Measurements from ENCODE around the gene MAP3K5.
"Not testable (repeated sequence)": the region's sequence is repeated elsewhere in the genome, so short reads cannot be mapped to it uniquely, and the experiment has no call there.

Gene MAP3K5, protein sequence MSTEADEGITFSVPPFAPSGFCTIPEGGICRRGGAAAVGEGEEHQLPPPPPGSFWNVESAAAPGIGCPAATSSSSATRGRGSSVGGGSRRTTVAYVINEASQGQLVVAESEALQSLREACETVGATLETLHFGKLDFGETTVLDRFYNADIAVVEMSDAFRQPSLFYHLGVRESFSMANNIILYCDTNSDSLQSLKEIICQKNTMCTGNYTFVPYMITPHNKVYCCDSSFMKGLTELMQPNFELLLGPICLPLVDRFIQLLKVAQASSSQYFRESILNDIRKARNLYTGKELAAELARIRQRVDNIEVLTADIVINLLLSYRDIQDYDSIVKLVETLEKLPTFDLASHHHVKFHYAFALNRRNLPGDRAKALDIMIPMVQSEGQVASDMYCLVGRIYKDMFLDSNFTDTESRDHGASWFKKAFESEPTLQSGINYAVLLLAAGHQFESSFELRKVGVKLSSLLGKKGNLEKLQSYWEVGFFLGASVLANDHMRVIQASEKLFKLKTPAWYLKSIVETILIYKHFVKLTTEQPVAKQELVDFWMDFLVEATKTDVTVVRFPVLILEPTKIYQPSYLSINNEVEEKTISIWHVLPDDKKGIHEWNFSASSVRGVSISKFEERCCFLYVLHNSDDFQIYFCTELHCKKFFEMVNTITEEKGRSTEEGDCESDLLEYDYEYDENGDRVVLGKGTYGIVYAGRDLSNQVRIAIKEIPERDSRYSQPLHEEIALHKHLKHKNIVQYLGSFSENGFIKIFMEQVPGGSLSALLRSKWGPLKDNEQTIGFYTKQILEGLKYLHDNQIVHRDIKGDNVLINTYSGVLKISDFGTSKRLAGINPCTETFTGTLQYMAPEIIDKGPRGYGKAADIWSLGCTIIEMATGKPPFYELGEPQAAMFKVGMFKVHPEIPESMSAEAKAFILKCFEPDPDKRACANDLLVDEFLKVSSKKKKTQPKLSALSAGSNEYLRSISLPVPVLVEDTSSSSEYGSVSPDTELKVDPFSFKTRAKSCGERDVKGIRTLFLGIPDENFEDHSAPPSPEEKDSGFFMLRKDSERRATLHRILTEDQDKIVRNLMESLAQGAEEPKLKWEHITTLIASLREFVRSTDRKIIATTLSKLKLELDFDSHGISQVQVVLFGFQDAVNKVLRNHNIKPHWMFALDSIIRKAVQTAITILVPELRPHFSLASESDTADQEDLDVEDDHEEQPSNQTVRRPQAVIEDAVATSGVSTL (N-terminal part only)

DNA sequence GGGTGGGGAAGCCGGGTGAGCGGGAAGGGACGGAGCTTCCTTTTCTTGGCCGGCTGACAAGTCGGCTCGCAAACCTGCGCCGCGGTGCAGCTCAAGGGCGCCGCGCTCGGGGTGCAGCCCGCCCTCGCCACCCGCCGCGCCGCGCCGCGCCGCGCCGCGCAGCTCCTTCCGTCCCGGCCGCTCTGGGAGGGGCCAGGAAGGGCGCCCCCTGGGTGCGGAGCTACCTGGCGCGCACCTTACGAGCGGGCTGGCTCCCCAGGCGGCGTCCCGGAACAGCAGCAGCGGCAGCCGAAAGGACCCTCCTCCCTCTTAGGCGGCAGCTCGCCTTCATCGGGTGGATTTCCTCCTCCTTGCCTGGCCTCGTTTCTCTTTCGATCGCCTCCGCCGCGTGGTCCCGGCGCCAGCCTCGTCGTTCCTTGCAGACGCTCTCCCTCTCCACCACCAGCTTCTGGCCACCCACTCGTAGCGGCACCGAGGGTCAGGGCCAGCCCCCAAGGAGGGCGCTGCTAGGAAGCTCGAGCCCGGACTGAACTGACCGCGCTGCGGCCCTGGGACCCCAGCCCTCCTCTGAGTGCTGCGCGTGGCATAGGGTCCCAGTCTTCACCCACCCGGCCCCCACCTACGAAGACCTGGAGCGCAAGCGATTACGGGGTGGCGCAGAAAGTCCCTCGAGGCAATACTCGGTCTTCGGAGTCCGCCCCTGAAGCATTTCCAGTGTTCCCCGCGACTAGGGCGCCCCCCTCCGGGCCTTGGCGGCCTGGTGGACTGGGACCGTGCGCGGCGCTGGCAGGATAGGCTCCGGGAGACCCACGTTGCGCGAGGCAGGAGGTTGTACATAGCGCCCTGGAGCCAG lies at the start of gene MAP3K5:
MAP3K5 (minus strand) TSS at position 68 of the 853 bp plus-strand sequence. CDS start 320 bp downstream, outside the sequence.
- peak; percentile 90 for DNase-seq (ENCODE audit: low spot score)

- no peak for DNase-seq (ENCODE audit: low spot score)
Observed at GRCh38 chr6:136840276-136841001, 48.2 kb upstream of the MAP3K5 start.

- no peak for DNase-seq (ENCODE audit: low spot score)
Observed at GRCh38 chr6:136831873-136832562, 39.7 kb upstream of the MAP3K5 start.

- DNase-seq (ENCODE audit: low spot score) = no peak
Observed at GRCh38 chr6:136826216-136826615, 33.9 kb upstream of the MAP3K5 start.

- no peak for DNase-seq (ENCODE audit: low spot score)
Observed at GRCh38 chr6:136823128-136823660, 30.9 kb upstream of the MAP3K5 start.

GRCh38 chr6:136822376-136823127 lies 30.3 kb upstream of the MAP3K5 start, which contains the start of gene PEX7:
Gene PEX7, plus strand, starts transcription at chr6:136822592. Its CDS starts 74 bp downstream, at chr6:136822666.
- peak; percentile 93 for DNase-seq (ENCODE audit: low spot score)

GRCh38 chr6:136822046-136822375 lies 29.7 kb upstream of the MAP3K5 start:
- no peak for DNase-seq (ENCODE audit: low spot score)

- DNase-seq (ENCODE audit: low spot score) = no peak
Observed at GRCh38 chr6:136820561-136820960, 28.3 kb upstream of the MAP3K5 start.

- no peak for DNase-seq (ENCODE audit: low spot score)
Observed at GRCh38 chr6:136816656-136817055, 24.4 kb upstream of the MAP3K5 start.

DNA sequence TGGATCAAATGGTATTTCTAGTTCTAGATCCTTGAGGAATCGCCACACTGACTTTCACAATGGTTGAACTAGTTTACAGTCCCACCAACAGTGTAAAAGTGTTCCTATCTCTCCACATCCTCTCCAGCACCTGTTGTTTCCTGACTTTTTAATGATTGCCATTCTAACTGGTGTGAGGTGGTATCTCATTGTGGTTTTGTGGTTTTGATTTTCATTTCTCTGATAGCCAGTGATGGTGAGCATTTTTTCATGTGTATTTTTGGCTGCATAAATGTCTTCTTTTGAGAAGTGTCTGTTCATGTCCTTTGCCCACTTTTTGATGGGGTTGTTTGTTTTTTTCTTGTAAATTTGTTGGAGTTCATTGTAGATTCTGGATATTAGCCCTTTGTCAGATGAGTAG lies 23.3 kb upstream of the MAP3K5 start:
- not testable (repeated sequence) for DNase-seq (ENCODE audit: low spot score)

GRCh38 chr6:136812174-136812573 lies 19.9 kb upstream of the MAP3K5 start:
- no peak for DNase-seq (ENCODE audit: low spot score)

DNA sequence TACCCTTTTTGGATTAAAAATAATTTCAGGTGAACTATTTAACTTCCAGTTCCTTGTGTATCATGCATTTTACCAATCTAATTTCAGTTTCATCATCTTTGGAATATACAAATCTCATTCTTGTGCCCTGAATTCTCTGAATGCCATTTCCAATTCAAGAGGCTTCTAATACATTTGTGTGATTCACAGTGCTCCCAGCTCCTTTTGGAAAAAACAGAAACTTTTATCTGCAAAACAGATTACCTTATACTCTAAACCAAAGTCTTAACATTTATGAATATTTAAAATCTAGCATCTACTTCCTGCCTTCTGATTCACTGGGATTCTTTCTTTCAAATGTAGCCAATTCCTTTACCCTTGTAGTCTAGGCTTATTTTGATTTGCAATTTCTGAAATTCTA lies 19.0 kb upstream of the MAP3K5 start:
- DNase-seq (ENCODE audit: low spot score) = no peak

DNA sequence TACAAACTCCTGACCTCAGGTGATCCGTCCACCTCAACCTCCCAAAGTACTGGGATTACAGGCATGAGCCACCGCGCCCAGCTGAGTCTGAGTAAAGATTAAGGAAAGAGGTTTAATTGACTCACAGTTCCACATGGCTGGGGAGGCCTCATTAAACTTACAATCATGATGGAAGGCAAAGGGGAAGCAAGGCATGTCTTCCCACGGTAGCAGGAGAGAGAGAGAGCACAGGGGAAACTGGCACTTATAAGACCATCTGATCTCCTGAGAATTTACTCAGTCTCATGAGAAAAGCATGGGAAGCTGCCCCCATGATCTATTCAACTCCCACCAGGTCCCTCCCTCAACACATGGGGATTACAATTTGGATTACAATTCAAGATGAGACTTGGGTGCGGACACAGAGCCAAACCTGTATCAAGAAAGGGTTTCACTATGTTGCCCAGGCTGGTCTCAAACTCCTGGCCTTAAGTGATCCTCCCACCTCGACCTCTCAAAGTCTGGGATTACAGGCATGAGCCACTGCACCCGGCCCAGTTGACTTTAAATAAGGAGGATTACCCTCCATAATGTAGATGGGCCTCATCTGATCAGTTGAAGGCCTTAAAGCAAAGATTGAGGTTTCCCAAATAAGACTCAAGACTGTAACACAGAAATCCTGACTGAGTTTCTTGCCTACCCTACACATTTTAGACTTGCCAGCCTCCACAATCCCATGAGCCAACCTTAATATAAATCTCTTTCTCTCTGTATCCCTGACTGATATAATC lies 17.0 kb upstream of the MAP3K5 start:
- no peak for DNase-seq (ENCODE audit: low spot score)

DNA sequence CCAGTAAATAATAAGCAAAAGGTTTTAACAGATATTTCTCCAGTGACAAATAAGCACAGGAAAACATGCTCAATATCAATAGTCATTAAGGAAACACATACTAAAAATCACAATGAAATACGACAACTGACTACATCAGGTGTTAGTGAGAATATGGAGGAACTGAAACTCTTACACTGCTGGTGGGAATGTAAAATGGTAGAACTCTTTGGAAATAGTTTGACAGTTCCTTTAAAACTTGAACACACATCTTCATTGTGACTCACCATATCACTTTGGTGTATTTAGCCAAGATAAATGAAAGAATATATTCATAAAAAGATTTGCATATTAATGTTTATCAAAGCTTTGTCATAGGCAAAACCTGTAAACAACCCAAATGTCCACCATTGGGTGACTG lies 11.3 kb upstream of the MAP3K5 start:
- no peak for DNase-seq (ENCODE audit: low spot score)

- no peak for DNase-seq (ENCODE audit: low spot score)
Observed at GRCh38 chr6:136801581-136801980, 9.3 kb upstream of the MAP3K5 start.

- DNase-seq (ENCODE audit: low spot score) = no peak
Observed at GRCh38 chr6:136798044-136798443, 5.8 kb upstream of the MAP3K5 start.

DNA sequence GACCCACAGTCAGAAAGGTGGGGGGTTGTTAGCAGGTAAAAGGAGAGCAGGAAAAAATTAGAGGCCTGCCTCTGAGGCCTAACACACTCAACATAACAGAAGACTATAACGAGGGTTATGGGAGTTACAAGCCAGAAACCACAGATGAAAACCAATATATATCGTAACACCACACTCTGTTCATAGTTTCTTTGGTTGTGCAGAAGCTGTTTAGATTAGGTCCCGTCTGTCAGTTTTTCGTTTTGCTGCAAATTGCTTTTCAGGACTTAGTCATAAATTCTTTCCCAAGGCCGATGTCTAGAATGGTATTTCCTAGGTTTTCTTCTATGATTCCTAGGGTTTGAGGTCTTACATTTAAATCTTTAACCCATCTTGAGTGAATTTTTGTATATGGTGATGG lies 3.7 kb upstream of the MAP3K5 start:
- DNase-seq (ENCODE audit: low spot score) = no peak

- DNase-seq (ENCODE audit: low spot score) = no peak
Observed at GRCh38 chr6:136795386-136795785, 3.1 kb upstream of the MAP3K5 start.
